Fibroblast of peridontal ligament (primary cell): Measurements from ENCODE around the gene TRMT1.

Experiments used
- DNase-seq: peaks from one replicate; pipeline ENCODE4 v3.0.0-alpha.2; 2010; ENCODE audit errors: extremely low read depth

Gene TRMT1

GRCh38 chr19:13102416-13102665 is 14.2 kb downstream of the TRMT1 start:
- DNase-seq: peak; percentile 53

- no peak for DNase-seq
Observed at GRCh38 chr19:13101590-13102415, 14.7 kb downstream of the TRMT1 start.

GRCh38 chr19:13100841-13101589 is 15.5 kb downstream of the TRMT1 start:
- no peak for DNase-seq

- no peak for DNase-seq
Observed at GRCh38 chr19:13100031-13100588, 16.4 kb downstream of the TRMT1 start.

GRCh38 chr19:13099073-13099999 is 17.2 kb downstream of the TRMT1 start:
- no peak for DNase-seq

- DNase-seq: peak; percentile 42
Observed at GRCh38 chr19:13098277-13099072, 18.1 kb downstream of the TRMT1 start.

GRCh38 chr19:13097463-13098258 is 18.9 kb downstream of the TRMT1 start:
- DNase-seq: no peak

- no peak for DNase-seq
Observed at GRCh38 chr19:13097033-13097462, 19.5 kb downstream of the TRMT1 start.

GRCh38 chr19:13095934-13096927 is 20.3 kb downstream of the TRMT1 start:
- no peak for DNase-seq

- DNase-seq: no peak
Observed at GRCh38 chr19:13095393-13095784, 21.2 kb downstream of the TRMT1 start.

- no peak for DNase-seq
Observed at GRCh38 chr19:13094771-13095392, 21.7 kb downstream of the TRMT1 start.

- DNase-seq: no peak
Observed at GRCh38 chr19:13094106-13094504, 22.4 kb downstream of the TRMT1 start.

GRCh38 chr19:13093407-13094105 is 23.0 kb downstream of the TRMT1 start:
- peak; percentile 79 for DNase-seq

GRCh38 chr19:13092606-13093235 is 23.8 kb downstream of the TRMT1 start:
- no peak for DNase-seq

- no peak for DNase-seq
Observed at GRCh38 chr19:13092158-13092543, 24.4 kb downstream of the TRMT1 start.

- peak; percentile 86 for DNase-seq
Observed at GRCh38 chr19:13091400-13092157, 25.0 kb downstream of the TRMT1 start.
